Heart left ventricle (tissue), 13 donors: Measurements from ENCODE around the gene CD33.

Experiments used
- POLR2A ChIP-seq, 2 donors: fragments of 450-650 bp; IDR thresholded peaks; one replicate each; pipeline ENCODE4 v1.6.1; 2017; ENCODE audit warnings: antibody characterized with exemption in 2 of 2, mild to moderate bottlenecking in 2 of 2, moderate library complexity in 2 of 2
- TF ChIP-seq, protein P1 (sequence below), 12 donors: fragments of 200-600 bp; sonication (generic) in 4 of 12; IDR thresholded peaks; one replicate each; pipeline versions ENCODE4 v1.5.0 to v1.8.0; 2018 to 2022; ENCODE audit warnings: antibody characterized with exemption in 12 of 12, mild to moderate bottlenecking in 5 of 12
- donor health status: ischemic (EF 13 %, LVEDD 7.1; RV severe dilation, severe dysfunction).
- donor health status: DM: no; HTN: yes; CAD: no.
- donor health status: DM: no; HTN: no; CAD: no.
- donor health status: ischemic (EF 25% LVEDD 6.9; RV normal size, moderate dysfunction).
- donor health status: ischemic (EF 25% LVEDD 5.7; RV mildly dilated, moderate dysfunction).
- donor health status: ischemic (EF 35%, LVEDD 5.7; RV mildly dilated, moderate dysfunction).
- donor health status: nonischemic (EF 11% LVEDD 7.7; RV severe dilation, severe dysfunction).
- donor health status: DM: yes; HTN: yes; CAD: no.
- donor health status: PGD.
- donor health status: ischemic (EF 29% LVEDD 5.4; RV normal size, mild dysfunction).
- donor health status: nonischemic (EF 23%, LVEDD 6.1; RV moderate dilation, normal function).

DNA sequence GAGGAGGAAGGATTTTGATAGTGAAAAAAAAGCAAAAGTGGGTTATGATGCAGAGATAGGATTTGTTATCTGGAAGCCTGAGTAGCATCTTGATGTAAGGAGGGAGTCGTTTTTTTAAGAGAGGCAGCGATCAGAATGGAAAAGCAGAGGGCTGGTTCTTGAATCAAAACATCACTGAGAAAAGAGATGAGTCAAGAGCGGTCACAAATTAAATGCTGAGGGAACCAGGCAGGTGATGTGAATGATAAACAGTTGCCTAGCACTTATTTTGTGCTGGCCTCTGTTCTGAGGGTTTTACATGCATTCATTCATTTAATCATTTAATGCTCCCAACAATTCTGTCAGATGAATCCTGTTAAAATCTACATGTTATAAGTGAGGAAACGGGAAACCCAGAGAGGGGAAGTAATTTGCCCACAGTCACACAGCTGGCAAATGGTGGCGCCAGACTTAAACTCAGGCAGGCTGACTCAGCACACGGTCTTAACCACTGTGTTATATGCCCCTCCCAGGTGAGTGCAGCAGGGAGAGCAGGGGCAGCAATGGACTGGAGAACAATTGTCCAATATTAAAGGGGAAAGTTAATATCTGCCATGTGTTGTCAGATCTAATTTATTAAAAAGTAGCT is 47.4 kb downstream of the CD33 start:
- TF ChIP-seq, protein P1, sequence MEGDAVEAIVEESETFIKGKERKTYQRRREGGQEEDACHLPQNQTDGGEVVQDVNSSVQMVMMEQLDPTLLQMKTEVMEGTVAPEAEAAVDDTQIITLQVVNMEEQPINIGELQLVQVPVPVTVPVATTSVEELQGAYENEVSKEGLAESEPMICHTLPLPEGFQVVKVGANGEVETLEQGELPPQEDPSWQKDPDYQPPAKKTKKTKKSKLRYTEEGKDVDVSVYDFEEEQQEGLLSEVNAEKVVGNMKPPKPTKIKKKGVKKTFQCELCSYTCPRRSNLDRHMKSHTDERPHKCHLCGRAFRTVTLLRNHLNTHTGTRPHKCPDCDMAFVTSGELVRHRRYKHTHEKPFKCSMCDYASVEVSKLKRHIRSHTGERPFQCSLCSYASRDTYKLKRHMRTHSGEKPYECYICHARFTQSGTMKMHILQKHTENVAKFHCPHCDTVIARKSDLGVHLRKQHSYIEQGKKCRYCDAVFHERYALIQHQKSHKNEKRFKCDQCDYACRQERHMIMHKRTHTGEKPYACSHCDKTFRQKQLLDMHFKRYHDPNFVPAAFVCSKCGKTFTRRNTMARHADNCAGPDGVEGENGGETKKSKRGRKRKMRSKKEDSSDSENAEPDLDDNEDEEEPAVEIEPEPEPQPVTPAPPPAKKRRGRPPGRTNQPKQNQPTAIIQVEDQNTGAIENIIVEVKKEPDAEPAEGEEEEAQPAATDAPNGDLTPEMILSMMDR (IDR thresholded peaks at IDR 0.05): no peak
- no peak for TF ChIP-seq POLR2A (IDR thresholded peaks at IDR 0.05)
